ENCODE results near the gene TBC1D16. TPM values are rescaled to one million over a fixed set of nuclear protein-coding genes. Genes with fewer than 3 reads are reported as not detected.

TBC1D16 gene
- total and polyA plus RNA-seq, 5 donors from 2014 or later = 0.06 to 0.72 (median 0.13) TPM

DNA sequence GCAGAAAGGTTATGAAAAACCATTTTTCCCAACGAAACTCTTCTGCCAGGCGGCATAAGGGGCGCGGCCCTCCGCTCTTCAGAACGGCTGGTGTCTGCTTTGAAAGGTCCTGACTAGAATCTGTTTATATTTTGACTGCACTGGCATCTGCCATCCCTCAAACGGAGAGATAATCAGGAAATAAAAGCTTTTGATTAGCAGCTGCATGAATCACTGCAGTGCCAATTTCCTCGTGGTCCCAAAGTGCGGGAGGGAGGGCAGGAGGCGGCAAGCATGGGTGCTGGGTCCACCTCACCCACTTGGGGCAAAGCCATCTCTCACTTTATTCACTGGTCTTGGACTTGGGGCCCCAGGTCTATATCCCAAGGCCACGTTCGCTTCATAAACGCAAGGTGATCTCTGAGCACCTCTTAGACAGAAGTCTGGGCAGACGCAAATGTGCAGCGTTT is 49.7 kb downstream of the TBC1D16 start:
- Mint-ChIP-seq H3K9me3 (no peaks in the 10 kb centered on the region), H3K27me3 (peaks cover 13% of the 10 kb centered on the region), H3K4me3 (no peak overlapping the region), H3K4me1 (peaks cover 0 to 15% (median 0%) of the 10 kb centered on the region in 4 donors), H3K36me3 (no peaks in the 10 kb centered on the region), H3K27ac (no peak overlapping the region)
- no peaks in the 10 kb centered on the region for H3K9me3 ChIP-seq (ENCODE audit: control insufficient read depth in 2 of 2, low read length in 2 of 2)
- ATAC-seq (ENCODE audit: low read depth in 2 of 2) = no peak
- no peaks in the 10 kb centered on the region for H3K27me3 ChIP-seq (ENCODE audit: control insufficient read depth, insufficient read depth, low read length)
- H3K27ac ChIP-seq (ENCODE audit: insufficient read depth, low read length, poor library complexity, severe bottlenecking) = no peak overlapping the region
- H3K4me1 ChIP-seq (ENCODE audit: control insufficient read depth, insufficient read depth, low read length, poor library complexity, severe bottlenecking) = no peaks in the 10 kb centered on the region
- no peak overlapping the region for H3K4me3 ChIP-seq (ENCODE audit: low read depth, low read length)
- no peak for DNase-seq
- no peaks in the 10 kb centered on the region for H3K36me3 ChIP-seq (ENCODE audit: control insufficient read depth, insufficient read depth, low read length)

DNA sequence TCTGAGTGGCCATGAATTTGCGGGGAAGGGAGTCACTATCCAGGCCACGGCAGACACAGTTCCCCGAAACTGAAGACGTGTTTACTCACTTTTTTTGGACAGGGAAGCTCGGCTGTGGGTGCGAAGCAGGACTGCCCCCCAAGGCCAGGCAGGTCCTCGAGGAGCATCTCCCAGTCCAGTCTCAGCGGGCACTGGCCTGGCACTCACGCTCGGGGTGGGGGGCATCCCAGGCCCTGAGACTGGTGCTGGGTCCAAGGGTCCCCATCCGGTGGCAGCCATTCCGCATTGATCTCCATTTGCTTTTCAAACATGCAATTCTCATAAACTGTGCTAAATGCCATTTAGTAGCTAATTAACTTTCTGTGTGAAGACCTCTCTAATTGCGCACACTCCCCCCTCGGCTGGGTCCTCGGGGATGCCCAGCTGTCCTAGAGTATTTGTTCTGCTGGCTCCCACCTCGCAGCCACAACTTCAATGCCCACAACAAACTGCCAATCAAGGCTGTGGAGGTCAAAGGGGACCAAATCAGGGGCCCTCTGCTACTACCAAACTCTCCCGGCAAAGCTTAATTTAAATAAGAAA is 50.2 kb downstream of the TBC1D16 start:
- Mint-ChIP-seq H3K4me3 (no peak overlapping the region), H3K27ac (no peak overlapping the region), H3K36me3 (no peaks in the 10 kb centered on the region), H3K4me1 (peaks cover 0 to 10% (median 0%) of the 10 kb centered on the region in 4 donors), H3K9me3 (no peaks in the 10 kb centered on the region), H3K27me3 (peaks cover 13% of the 10 kb centered on the region)
- Histone ChIP-seq H3K4me1 (ENCODE audit: control insufficient read depth, insufficient read depth, low read length, poor library complexity, severe bottlenecking) (no peaks in the 10 kb centered on the region), H3K27ac (ENCODE audit: insufficient read depth, low read length, poor library complexity, severe bottlenecking) (no peak overlapping the region), H3K27me3 (ENCODE audit: control insufficient read depth, insufficient read depth, low read length) (no peaks in the 10 kb centered on the region), H3K4me3 (ENCODE audit: low read depth, low read length) (no peak overlapping the region), H3K36me3 (ENCODE audit: control insufficient read depth, insufficient read depth, low read length) (no peaks in the 10 kb centered on the region), H3K9me3 (ENCODE audit: control insufficient read depth in 2 of 2, low read length in 2 of 2) (no peaks in the 10 kb centered on the region)
- no peak for DNase-seq
- no peak for ATAC-seq (ENCODE audit: low read depth in 2 of 2)

DNA sequence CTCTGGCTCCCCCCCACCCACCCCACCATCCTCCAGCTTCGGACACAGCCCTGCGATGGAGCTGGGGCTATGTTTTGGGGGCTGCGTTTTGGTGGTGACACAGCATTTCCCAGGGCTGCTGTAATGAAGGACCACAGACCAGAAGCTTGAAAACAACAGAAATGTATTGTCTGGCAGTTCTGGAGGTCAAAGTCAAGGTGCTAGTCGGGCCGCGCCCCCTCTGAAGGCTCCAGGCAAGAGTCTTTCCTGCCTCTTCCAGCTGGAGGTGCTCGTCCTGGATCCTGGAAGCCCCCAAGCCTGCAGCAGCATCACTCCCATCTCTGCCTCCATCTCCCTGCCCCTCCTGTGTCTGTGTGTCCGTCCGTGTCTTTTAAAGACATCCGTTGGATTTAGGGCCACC is 50.8 kb downstream of the TBC1D16 start:
- Mint-ChIP-seq H3K4me3 (no peak overlapping the region), H3K27me3 (peaks cover 13% of the 10 kb centered on the region), H3K27ac (no peak overlapping the region), H3K9me3 (no peaks in the 10 kb centered on the region), H3K4me1 (peaks cover 0 to 9% (median 0%) of the 10 kb centered on the region in 4 donors), H3K36me3 (no peaks in the 10 kb centered on the region)
- Histone ChIP-seq H3K4me1 (ENCODE audit: control insufficient read depth, insufficient read depth, low read length, poor library complexity, severe bottlenecking) (no peaks in the 10 kb centered on the region), H3K27ac (ENCODE audit: insufficient read depth, low read length, poor library complexity, severe bottlenecking) (no peak overlapping the region), H3K27me3 (ENCODE audit: control insufficient read depth, insufficient read depth, low read length) (no peaks in the 10 kb centered on the region), H3K4me3 (ENCODE audit: low read depth, low read length) (no peak overlapping the region), H3K36me3 (ENCODE audit: control insufficient read depth, insufficient read depth, low read length) (no peaks in the 10 kb centered on the region), H3K9me3 (ENCODE audit: control insufficient read depth in 2 of 2, low read length in 2 of 2) (no peaks in the 10 kb centered on the region)
- DNase-seq (no peak), ATAC-seq (ENCODE audit: low read depth in 2 of 2) (no peak)

DNA sequence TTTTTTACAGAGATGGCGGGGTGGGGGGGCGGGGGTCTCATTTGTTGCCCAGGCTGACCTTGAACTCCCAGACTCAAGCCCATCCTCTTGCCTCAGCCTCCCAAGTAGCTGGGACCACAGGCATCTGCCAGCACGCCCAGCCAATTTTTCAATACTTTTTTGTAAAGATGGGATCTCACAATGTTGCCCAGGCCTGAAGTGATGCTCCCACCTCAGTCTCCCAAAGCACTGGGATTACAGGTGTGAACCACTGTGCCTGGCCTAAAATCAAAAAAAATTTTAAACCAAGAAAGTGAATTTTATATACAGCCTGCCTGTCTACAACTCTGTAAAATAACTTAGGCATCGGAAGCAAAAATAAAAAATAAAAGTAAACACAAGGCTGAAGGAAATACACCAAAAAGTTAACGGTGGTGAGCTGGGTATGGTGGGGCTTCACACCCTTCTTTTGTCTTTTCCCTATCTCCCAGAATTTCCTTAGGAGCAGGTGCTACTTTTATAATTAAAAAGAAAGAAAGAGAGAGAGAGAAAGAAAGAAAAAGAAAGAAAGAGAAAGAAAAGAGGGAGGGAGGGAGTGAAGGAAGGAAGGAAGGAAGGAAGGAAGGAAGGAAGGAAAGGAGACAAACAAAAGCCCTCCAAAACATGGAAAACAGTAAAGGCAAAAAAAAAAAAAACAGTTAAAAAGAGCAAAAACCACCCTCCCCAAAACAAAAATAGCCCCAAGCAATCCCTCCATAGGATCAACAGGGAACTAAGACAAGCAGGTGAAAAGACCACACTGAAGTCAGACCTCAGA is 51.4 kb downstream of the TBC1D16 start:
- Mint-ChIP-seq H3K36me3 (no peaks in the 10 kb centered on the region), H3K4me3 (no peak overlapping the region), H3K27me3 (peaks cover 13% of the 10 kb centered on the region), H3K9me3 (no peaks in the 10 kb centered on the region), H3K27ac (no peak overlapping the region), H3K4me1 (peaks cover 0 to 9% (median 0%) of the 10 kb centered on the region in 4 donors)
- Histone ChIP-seq H3K27ac (ENCODE audit: insufficient read depth, low read length, poor library complexity, severe bottlenecking) (no peak overlapping the region), H3K4me3 (ENCODE audit: low read depth, low read length) (no peak overlapping the region), H3K36me3 (ENCODE audit: control insufficient read depth, insufficient read depth, low read length) (no peaks in the 10 kb centered on the region), H3K9me3 (ENCODE audit: control insufficient read depth in 2 of 2, low read length in 2 of 2) (no peaks in the 10 kb centered on the region), H3K27me3 (ENCODE audit: control insufficient read depth, insufficient read depth, low read length) (no peaks in the 10 kb centered on the region), H3K4me1 (ENCODE audit: control insufficient read depth, insufficient read depth, low read length, poor library complexity, severe bottlenecking) (no peaks in the 10 kb centered on the region)
- no peak for DNase-seq
- ATAC-seq (ENCODE audit: low read depth in 2 of 2) = no peak

DNA sequence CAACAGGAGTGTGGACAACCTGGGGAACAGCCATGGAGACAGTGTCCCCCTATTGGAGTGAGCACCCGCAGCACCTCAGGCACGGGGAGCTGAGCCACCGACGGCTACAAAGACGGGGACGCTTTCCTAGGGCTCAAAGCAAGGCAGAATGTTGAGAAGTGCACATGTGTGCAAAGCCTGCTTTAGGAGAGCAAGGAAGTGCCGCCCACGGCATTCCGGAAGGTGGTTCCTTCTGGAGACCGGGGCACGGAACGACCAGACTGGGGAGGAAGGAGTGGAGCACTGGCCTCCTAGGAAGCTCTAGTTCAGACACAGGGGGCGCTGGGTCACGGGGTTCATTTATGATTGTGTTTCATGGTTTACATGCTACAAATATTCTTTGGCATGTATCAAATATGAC is 52.2 kb downstream of the TBC1D16 start:
- H3K27ac Mint-ChIP-seq = no peak overlapping the region
- Histone ChIP-seq H3K9me3 (ENCODE audit: control insufficient read depth in 2 of 2, low read length in 2 of 2) (no peaks in the 10 kb centered on the region), H3K36me3 (ENCODE audit: control insufficient read depth, insufficient read depth, low read length) (no peaks in the 10 kb centered on the region), H3K4me1 (ENCODE audit: control insufficient read depth, insufficient read depth, low read length, poor library complexity, severe bottlenecking) (no peaks in the 10 kb centered on the region), H3K27me3 (ENCODE audit: control insufficient read depth, insufficient read depth, low read length) (no peaks in the 10 kb centered on the region), H3K27ac (ENCODE audit: insufficient read depth, low read length, poor library complexity, severe bottlenecking) (no peak overlapping the region), H3K4me3 (ENCODE audit: low read depth, low read length) (no peak overlapping the region)
- H3K27me3 Mint-ChIP-seq = peaks cover 12% of the 10 kb centered on the region
- ATAC-seq (ENCODE audit: low read depth in 2 of 2) = no peak
- H3K36me3 Mint-ChIP-seq = no peaks in the 10 kb centered on the region
- no peak overlapping the region for H3K4me3 Mint-ChIP-seq
- peaks cover 0 to 8% (median 0%) of the 10 kb centered on the region in 4 donors for H3K4me1 Mint-ChIP-seq
- DNase-seq = no peak
- H3K9me3 Mint-ChIP-seq = no peaks in the 10 kb centered on the region

DNA sequence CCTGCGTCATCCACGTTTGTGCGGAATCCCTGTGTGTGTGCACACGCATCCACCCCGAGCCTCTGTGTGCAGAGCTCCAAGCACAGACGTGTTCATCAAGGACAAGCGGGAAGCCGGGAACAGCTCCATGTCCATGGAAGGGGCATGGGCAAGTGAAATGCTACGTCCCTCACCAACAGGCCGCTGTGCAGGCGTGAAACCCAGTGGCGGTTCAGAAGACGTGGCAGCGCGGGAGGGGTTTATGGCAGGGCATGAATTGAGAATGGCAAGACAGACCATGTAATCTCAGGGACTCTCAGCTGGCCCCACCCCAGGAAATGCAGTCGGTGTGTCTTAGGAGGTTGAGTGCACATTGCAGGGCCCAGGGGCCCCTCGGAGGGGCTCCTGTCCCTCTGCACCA is 52.7 kb downstream of the TBC1D16 start:
- Mint-ChIP-seq H3K4me1 (peaks cover 0 to 5% (median 0%) of the 10 kb centered on the region in 4 donors), H3K9me3 (no peaks in the 10 kb centered on the region), H3K27ac (no peak overlapping the region), H3K4me3 (peak overlapping the region in 1 of 4 donors; percentile 82), H3K36me3 (no peaks in the 10 kb centered on the region), H3K27me3 (peaks cover 7% of the 10 kb centered on the region)
- no peak overlapping the region for H3K4me3 ChIP-seq (ENCODE audit: low read depth, low read length)
- no peak for ATAC-seq (ENCODE audit: low read depth in 2 of 2)
- DNase-seq = no peak
- H3K27ac ChIP-seq (ENCODE audit: insufficient read depth, low read length, poor library complexity, severe bottlenecking) = no peak overlapping the region
- H3K27me3 ChIP-seq (ENCODE audit: control insufficient read depth, insufficient read depth, low read length) = no peaks in the 10 kb centered on the region
- H3K36me3 ChIP-seq (ENCODE audit: control insufficient read depth, insufficient read depth, low read length) = no peaks in the 10 kb centered on the region
- H3K9me3 ChIP-seq (ENCODE audit: control insufficient read depth in 2 of 2, low read length in 2 of 2) = no peaks in the 10 kb centered on the region
- H3K4me1 ChIP-seq (ENCODE audit: control insufficient read depth, insufficient read depth, low read length, poor library complexity, severe bottlenecking) = no peaks in the 10 kb centered on the region

DNA sequence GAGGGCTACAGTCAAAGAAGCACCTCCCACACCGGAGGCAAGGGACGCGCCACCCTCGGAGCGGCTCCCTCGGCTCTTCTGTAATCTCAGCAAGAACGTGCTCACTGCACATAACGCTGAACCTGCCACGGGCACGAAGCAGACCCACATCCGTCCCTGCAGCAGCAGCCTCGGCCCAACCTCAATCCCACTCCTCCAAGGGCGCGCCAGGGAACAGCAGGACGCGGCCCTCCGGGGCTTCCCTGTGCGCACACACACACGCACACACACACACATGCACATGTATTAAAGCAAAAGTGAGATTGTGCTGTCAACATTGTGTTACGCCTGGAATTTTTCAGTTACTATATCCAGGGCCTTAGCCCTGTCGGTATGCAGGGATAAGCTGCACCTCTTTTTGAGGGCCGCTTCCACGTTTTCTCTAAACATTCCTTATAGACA is 54.0 kb downstream of the TBC1D16 start:
- no peaks in the 10 kb centered on the region for H3K9me3 Mint-ChIP-seq
- H3K27ac Mint-ChIP-seq = no peak overlapping the region
- H3K4me1 ChIP-seq (ENCODE audit: control insufficient read depth, insufficient read depth, low read length, poor library complexity, severe bottlenecking) = no peaks in the 10 kb centered on the region
- H3K4me1 Mint-ChIP-seq = peaks cover 0 to 5% (median 0%) of the 10 kb centered on the region in 4 donors
- no peaks in the 10 kb centered on the region for H3K36me3 Mint-ChIP-seq
- DNase-seq = no peak
- H3K4me3 ChIP-seq (ENCODE audit: low read depth, low read length) = no peak overlapping the region
- ATAC-seq (ENCODE audit: low read depth in 2 of 2) = no peak
- no peak overlapping the region for H3K27ac ChIP-seq (ENCODE audit: insufficient read depth, low read length, poor library complexity, severe bottlenecking)
- H3K9me3 ChIP-seq (ENCODE audit: control insufficient read depth in 2 of 2, low read length in 2 of 2) = no peaks in the 10 kb centered on the region
- H3K27me3 Mint-ChIP-seq = peaks cover 4% of the 10 kb centered on the region
- no peaks in the 10 kb centered on the region for H3K36me3 ChIP-seq (ENCODE audit: control insufficient read depth, insufficient read depth, low read length)
- H3K27me3 ChIP-seq (ENCODE audit: control insufficient read depth, insufficient read depth, low read length) = no peaks in the 10 kb centered on the region
- H3K4me3 Mint-ChIP-seq = no peak overlapping the region

DNA sequence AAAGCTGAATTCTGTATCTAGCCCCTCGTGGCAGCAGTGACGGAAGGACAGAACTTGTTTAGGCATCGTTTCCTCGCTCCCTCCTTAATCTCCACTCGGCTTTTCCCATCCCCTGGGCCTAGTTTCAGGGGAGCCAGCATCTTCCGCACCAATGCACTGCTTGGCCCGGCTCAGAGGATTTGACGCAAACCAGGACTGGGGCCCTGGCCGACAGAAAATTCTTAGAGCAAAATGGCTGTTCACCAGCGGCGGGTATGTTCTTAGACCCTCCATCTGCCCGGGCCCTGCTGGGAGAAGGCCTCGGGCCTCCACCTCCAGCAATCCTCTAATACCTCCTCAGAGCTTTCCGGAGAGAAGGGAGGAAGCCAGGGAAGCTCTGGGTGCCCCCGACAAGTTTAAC is 54.6 kb downstream of the TBC1D16 start:
- Mint-ChIP-seq H3K4me1 (peaks cover 0 to 5% (median 0%) of the 10 kb centered on the region in 4 donors), H3K27ac (no peak overlapping the region), H3K27me3 (peaks cover 4% of the 10 kb centered on the region), H3K4me3 (no peak overlapping the region), H3K36me3 (no peaks in the 10 kb centered on the region), H3K9me3 (no peaks in the 10 kb centered on the region)
- DNase-seq = no peak
- H3K4me1 ChIP-seq (ENCODE audit: control insufficient read depth, insufficient read depth, low read length, poor library complexity, severe bottlenecking) = no peaks in the 10 kb centered on the region
- no peak overlapping the region for H3K4me3 ChIP-seq (ENCODE audit: low read depth, low read length)
- no peaks in the 10 kb centered on the region for H3K27me3 ChIP-seq (ENCODE audit: control insufficient read depth, insufficient read depth, low read length)
- H3K27ac ChIP-seq (ENCODE audit: insufficient read depth, low read length, poor library complexity, severe bottlenecking) = no peak overlapping the region
- no peaks in the 10 kb centered on the region for H3K9me3 ChIP-seq (ENCODE audit: control insufficient read depth in 2 of 2, low read length in 2 of 2)
- H3K36me3 ChIP-seq (ENCODE audit: control insufficient read depth, insufficient read depth, low read length) = no peaks in the 10 kb centered on the region
- no peak for ATAC-seq (ENCODE audit: low read depth in 2 of 2)

All from CD4-positive, CD25-positive, alpha-beta regulatory T cell (primary cell).